ENCODE measurements around the gene OGFRL1. TPM values are rescaled to one million over a fixed set of nuclear protein-coding genes. Genes with fewer than 3 reads are reported as not detected.

Gene OGFRL1
- total and polyA plus RNA-seq, 2 of the 13 experiments (the other 11 are each of a cell fraction or from before 2014, with no cell fraction given) = 0.26 to 0.80 TPM

DNA sequence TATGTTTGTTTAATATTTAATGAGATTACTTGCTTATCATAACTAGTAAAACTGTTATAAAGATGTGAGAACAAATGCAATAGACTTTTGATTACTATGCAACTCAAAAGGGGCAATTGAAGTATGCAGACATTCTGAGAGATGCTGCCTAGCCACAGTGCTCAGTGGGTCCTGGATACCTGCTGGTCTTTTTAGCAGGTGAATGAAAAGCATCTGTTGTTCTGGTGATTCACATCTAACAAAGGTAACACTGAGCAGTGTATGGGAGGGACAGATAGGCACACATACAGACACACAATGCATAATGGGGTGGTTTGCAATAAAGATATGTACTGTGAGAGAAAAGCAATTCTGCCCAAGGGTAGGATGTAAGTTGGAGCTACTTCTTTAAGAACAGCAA, 46.9 kb downstream of the OGFRL1 start:
- in situ Hi-C loops (cut with HindIII; ENCODE audit: extremely low pct_ligation_motif_present, low pct_unique_long_range_greater_than_20kb) (no loop called here), intact Hi-C loops (cut with micrococcal nuclease; ENCODE audit: unreplicated experiment) (no loop called here)
- Histone ChIP-seq H3K4me3 (replicated peaks in 1 of 3; ENCODE audit: insufficient read depth in 1 of 3, low read depth in 2 of 3, low read length in 3 of 3) (no peak overlapping the region), H3K4me1 (ENCODE audit: insufficient read depth, low read length) (no peaks in the 10 kb centered on the region), H3K4me2 (ENCODE audit: low read depth, low read length) (no peak overlapping the region), H2AFZ (ENCODE audit: low read length) (no peak overlapping the region), H3K36me3 (replicated peaks in 1 of 2; ENCODE audit: control insufficient read depth in 1 of 2, insufficient read depth in 2 of 2, low read length in 2 of 2) (no peaks in the 10 kb centered on the region), H3K27ac (ENCODE audit: extremely low read length, insufficient read depth, low read length) (no peak overlapping the region), H3K27me3 (ENCODE audit: control insufficient read depth in 1 of 2, insufficient read depth in 2 of 2, low read length in 2 of 2) (no peaks in the 10 kb centered on the region; a peak in 1 of 5 replicates), H4K20me1 (ENCODE audit: insufficient read depth, low read length) (no peaks in the 10 kb centered on the region), H3K9me3 (ENCODE audit: low read length) (no peaks in the 10 kb centered on the region), H3K9ac (ENCODE audit: insufficient read depth, low read depth, low read length) (no peak overlapping the region), H3K79me2 (ENCODE audit: insufficient read depth, low read length) (no peaks in the 10 kb centered on the region)
- DNase-seq (ENCODE audit: low spot score) = no peak
- ChIA-PET CTCF (ENCODE audit: low intra/inter-chr PET ratio, low total read pairs) (no interaction called here), POLR2A (no interaction called here)
- no peak for FAIRE-seq
- BruUV-seq (replicated peaks) = no TSS peak
- ATAC-seq = no peak
- TF ChIP-seq KDM3A (CRISPR knock-in tag; IDR thresholded peaks at IDR 0.05; ENCODE audit: low read depth) (no peak), ZNF720 (CRISPR knock-in tag; IDR thresholded peaks at IDR 0.05) (no peak), MTERF4 (CRISPR knock-in tag; IDR thresholded peaks at IDR 0.05) (no peak), HHEX (CRISPR knock-in tag; IDR thresholded peaks at IDR 0.05) (no peak), ATF2 (CRISPR knock-in tag; IDR thresholded peaks at IDR 0.05) (no peak), ZNF616 (CRISPR knock-in tag; IDR thresholded peaks at IDR 0.05; ENCODE audit: low read depth) (no peak), ZKSCAN8 (CRISPR knock-in tag; IDR thresholded peaks at IDR 0.05; ENCODE audit: borderline replicate concordance) (no peak), ZNF264 (CRISPR knock-in tag; IDR thresholded peaks at IDR 0.05) (no peak), U2AF1 (optimal IDR thresholded peaks at IDR 0.05; ENCODE audit: low read depth, low read length) (no peak), ZNF550 (CRISPR knock-in tag; IDR thresholded peaks at IDR 0.05; ENCODE audit: borderline replicate concordance) (no peak), TBP (CRISPR knock-in tag; IDR thresholded peaks at IDR 0.05) (no peak), ZNF296 (CRISPR knock-in tag; conservative IDR thresholded peaks at IDR 0.05) (no peak), ZNF121 (CRISPR knock-in tag; IDR thresholded peaks at IDR 0.05) (no peak), UBTF (CRISPR knock-in tag; IDR thresholded peaks at IDR 0.05) (no peak), KMT2B (CRISPR knock-in tag; IDR thresholded peaks at IDR 0.05) (no peak), ZNF354B (CRISPR knock-in tag; IDR thresholded peaks at IDR 0.05) (no peak), TEAD2 (CRISPR knock-in tag; IDR thresholded peaks at IDR 0.05) (no peak), RXRA (CRISPR knock-in tag; IDR thresholded peaks at IDR 0.05) (no peak)
- TF ChIP-seq, protein P1, sequence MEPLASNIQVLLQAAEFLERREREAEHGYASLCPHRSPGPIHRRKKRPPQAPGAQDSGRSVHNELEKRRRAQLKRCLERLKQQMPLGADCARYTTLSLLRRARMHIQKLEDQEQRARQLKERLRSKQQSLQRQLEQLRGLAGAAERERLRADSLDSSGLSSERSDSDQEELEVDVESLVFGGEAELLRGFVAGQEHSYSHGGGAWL (CRISPR knock-in tag; IDR thresholded peaks at IDR 0.05) = no peak
- TF ChIP-seq, protein P2, sequence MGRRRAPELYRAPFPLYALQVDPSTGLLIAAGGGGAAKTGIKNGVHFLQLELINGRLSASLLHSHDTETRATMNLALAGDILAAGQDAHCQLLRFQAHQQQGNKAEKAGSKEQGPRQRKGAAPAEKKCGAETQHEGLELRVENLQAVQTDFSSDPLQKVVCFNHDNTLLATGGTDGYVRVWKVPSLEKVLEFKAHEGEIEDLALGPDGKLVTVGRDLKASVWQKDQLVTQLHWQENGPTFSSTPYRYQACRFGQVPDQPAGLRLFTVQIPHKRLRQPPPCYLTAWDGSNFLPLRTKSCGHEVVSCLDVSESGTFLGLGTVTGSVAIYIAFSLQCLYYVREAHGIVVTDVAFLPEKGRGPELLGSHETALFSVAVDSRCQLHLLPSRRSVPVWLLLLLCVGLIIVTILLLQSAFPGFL (CRISPR knock-in tag; IDR thresholded peaks at IDR 0.05) = no peak

All from HepG2 (cell line).